ENCODE data around the gene NEDD4.
"Not testable (repeated sequence)": the region's sequence is repeated elsewhere in the genome, so short reads cannot be mapped to it uniquely, and the experiment has no call there.

Gene NEDD4

DNA sequence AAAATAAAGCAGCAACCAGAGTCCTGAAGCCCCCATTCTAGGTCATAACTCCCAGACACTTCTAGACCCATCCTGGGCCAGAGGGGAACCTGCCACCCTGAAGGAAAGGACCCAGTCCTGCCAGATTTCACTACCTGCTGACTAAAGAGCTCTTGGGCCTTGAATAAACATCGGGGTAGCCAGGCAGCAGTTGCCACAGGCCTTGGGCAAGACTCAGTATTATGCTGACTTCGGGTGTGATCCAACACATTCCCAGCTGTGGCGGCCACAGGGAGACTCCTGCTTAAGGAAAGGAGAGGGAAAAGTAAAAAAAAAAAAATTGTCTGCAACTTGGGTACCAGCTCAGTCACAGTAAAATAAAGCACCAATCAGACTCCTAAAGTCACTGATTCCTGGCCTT, 23.8 kb downstream of the NEDD4 start:
- no peak for DNase-seq (ENCODE audit: low read depth)
- TF ChIP-seq, protein P1, sequence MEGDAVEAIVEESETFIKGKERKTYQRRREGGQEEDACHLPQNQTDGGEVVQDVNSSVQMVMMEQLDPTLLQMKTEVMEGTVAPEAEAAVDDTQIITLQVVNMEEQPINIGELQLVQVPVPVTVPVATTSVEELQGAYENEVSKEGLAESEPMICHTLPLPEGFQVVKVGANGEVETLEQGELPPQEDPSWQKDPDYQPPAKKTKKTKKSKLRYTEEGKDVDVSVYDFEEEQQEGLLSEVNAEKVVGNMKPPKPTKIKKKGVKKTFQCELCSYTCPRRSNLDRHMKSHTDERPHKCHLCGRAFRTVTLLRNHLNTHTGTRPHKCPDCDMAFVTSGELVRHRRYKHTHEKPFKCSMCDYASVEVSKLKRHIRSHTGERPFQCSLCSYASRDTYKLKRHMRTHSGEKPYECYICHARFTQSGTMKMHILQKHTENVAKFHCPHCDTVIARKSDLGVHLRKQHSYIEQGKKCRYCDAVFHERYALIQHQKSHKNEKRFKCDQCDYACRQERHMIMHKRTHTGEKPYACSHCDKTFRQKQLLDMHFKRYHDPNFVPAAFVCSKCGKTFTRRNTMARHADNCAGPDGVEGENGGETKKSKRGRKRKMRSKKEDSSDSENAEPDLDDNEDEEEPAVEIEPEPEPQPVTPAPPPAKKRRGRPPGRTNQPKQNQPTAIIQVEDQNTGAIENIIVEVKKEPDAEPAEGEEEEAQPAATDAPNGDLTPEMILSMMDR (conservative IDR thresholded peaks at IDR 0.05; ENCODE audit: low read depth, low read length), result no peak
- H3K4me3 ChIP-seq (ENCODE audit: low read length), result no peak overlapping the region

DNA sequence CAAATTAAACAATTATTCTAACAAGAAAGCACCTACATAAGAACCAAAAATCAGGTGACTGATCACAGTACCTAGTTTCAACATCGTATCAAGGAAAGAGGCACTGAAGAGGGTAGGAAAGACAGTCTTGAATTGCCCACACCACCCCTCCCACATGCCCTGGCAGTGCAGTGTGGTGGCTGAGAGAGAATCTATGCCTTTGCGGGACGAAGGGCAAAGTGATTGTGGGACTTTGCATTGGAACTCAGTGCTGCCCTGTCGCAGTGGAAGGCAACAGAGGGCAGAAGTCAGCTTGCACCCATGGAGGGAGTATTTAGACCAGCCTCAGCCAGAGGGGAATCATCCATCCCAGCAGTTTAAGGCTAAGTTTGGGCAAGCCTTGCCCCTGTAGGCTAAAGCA, 24.5 kb downstream of the NEDD4 start:
- H3K4me3 ChIP-seq (ENCODE audit: low read length), result no peak overlapping the region
- DNase-seq (ENCODE audit: low read depth), result no peak
- TF ChIP-seq, protein P1 (conservative IDR thresholded peaks at IDR 0.05; ENCODE audit: low read depth, low read length), result no peak

DNA sequence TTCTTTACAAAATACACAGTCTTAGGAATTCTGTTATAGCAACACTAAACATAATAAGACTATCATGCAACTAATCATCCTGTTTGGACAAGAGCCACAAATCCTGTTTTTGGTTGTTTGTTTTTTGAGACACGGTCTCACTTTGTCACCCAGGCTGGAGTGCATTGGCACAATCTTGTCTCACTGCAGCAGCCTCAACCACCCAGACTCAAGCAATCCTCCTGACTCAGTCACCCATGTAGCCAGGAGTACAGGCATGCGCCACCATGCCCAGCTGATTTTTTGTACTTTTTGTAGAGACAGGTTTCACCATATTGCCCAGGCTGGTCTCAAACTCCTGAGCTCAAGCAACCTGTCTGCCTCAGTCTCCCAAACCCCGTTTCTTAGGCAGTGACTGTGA, 28.3 kb downstream of the NEDD4 start:
- no peak for DNase-seq (ENCODE audit: low read depth)
- TF ChIP-seq, protein P1 (conservative IDR thresholded peaks at IDR 0.05; ENCODE audit: low read depth, low read length), result no peak
- H3K4me3 ChIP-seq (ENCODE audit: low read length), result no peak overlapping the region

DNA sequence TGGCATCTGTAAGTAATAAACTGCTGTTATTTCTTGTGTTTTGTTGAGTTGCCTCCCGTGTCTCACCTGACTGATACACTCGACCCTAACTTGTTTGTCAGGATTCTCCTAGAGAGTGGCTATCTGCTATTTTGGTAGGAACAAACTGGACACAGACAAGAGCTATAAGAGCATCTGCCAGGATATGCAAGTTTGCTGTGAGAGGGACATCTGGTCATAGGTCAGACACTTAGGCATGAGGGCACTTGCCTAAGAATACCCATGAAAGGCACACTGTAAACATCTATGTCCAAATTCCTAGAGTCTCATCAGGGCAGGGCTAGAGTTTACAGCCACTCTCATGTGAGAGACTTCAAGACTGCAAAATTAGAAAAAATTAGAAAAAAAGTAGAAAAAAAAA, 32.5 kb downstream of the NEDD4 start:
- H3K4me3 ChIP-seq (ENCODE audit: low read length), result no peak overlapping the region
- TF ChIP-seq, protein P1 (conservative IDR thresholded peaks at IDR 0.05; ENCODE audit: low read depth, low read length), result no peak
- no peak for DNase-seq (ENCODE audit: low read depth)

DNA sequence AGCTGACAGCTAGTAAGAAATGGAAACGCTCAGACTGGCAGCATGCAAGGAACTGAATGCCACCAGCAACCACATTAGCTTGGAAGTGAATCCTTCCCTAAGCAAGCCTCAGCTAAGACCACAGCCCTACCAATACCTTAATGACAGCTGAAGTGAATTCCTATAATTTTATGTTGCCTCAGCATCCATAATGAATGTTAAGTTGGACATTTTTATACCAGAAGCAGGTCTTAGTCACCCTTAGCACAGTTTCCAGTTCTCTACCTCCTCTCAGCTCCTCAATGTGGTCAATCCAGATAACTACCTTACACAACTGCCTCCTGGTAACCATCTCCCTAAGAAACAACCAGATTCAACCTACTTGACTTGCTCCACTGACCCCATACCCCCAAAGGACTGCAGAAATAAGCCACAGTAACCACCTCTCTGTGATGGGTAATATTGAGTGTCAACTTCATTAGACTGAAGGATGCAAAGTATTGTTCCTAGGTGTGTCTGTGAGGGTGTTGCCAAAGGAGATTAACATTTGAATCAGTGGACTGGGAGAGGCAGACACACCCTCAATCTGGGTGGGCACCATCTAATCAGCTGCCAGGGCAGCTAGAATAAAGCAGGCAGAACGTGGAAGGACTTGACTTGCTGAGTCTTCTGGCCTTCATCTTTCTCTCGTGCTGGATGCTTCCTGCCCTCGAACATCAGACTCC, 33.5 kb downstream of the NEDD4 start:
- H3K4me3 ChIP-seq (ENCODE audit: low read length), result no peak overlapping the region
- DNase-seq (ENCODE audit: low read depth), result no peak
- TF ChIP-seq, protein P1 (conservative IDR thresholded peaks at IDR 0.05; ENCODE audit: low read depth, low read length), result no peak

DNA sequence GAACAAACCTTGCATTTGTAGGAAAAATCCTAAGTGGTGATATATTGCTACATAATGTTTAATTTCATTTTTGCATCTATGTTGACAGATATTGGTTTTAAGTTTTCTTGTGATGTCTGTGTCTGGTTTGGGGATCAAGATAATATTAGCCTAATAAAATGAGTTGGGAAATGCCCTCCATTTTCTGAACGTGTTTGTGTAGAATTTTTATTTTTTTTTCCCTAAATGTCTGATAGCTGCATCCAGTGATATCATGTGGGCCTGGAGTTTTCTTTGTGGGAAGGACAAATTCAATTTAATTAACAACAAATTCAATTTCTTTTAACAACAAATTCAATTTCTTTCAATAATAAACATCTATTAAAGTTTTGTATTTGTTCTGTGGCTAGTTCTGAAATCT, 35.1 kb downstream of the NEDD4 start:
- H3K4me3 ChIP-seq (ENCODE audit: low read length), result no peak overlapping the region
- TF ChIP-seq, protein P1 (conservative IDR thresholded peaks at IDR 0.05; ENCODE audit: low read depth, low read length), result no peak
- DNase-seq (ENCODE audit: low read depth), result no peak

DNA sequence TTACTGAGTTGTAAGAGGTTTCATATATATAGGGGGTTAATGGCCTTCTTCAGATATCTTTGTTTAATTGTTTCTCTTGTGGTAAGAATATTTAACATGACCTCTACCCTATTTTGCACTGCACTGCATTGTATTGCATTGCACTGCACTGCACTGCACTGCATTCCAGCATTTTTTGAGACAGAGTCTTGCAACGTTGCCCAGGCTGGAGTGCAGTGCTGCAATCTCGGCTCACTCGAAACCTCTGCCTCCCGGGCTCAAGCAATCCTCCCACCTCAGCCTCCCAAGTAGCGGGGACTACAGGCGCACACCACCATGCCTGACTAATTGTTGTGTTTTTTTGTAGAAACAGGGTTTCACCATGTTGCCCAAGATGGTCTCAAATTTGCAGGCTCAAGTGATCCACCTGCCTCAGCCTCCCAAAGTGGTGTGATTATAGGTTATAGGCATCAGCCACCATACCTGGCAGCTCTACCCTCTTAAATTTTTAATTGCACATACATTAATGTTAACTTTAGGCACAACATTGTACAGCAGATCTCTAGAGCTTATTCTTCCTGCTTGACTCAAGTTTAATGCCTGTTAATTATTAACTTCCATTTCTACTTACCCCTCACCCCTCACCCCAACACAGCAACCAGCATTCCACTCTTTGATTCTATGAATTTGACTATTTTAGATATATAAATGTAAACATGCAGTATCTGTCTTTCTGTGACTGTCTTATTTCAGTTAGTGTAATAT, 38.4 kb downstream of the NEDD4 start:
- DNase-seq (ENCODE audit: low read depth), result no peak
- no peak overlapping the region for H3K4me3 ChIP-seq (ENCODE audit: low read length)
- TF ChIP-seq, protein P1 (conservative IDR thresholded peaks at IDR 0.05; ENCODE audit: low read depth, low read length), result no peak

DNA sequence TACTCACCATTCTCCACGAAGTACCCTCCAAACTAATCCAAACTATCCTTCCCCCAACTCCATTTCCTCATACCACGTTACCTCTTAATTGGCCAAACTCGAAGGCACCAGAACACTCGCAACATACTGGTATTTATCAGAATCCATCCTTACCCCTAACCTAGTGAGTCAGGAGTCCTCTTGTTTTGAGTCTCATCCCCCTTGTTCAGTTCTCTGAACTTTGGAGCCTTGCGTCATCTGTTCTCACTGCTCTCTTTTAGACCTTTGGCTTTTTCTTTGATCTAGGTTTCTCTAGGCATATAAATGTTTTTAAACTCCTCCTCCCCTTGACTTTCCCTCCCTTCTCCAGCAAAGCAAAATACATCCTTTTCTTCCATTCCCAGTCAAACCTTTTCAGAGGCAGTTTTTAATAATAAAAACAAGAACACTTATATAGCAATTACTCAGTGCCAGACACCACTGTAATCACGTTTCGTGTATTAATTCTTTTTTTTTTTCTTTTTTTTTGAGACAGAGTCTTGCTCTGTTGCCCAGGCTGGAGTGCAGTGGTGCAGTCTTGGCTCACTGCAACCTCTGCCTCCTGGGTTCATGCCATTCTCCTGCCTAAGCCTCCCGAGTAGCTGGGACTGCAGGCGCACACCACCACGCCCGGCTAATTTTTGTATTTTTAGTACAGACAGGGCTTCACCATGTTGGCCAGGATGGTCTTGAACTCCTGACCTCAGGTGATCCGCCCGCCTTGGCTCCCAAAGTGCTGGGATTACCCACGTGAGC, 40.7 kb downstream of the NEDD4 start:
- not testable (repeated sequence) for H3K4me3 ChIP-seq (ENCODE audit: low read length); DNase-seq (ENCODE audit: low read depth)

DNA sequence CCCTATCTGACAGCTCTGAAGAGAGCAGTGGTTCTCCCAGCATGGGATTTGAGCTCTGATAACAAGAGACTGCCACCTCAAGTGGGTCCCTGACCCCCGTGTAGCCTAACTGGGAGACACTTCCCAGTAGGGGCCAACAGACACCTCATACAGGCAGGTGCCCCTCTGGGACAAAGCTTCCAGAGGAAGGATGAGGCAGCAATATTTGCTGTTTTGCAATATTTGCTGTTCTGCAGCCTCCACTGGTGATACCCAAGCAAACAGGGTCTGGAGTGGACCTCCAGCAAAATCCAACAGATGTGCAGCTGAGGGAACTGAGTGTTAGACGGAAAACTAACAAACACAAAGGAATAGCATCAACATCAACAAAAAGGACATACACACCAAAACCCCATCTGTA, 48.8 kb downstream of the NEDD4 start:
- not testable (repeated sequence) for DNase-seq (ENCODE audit: low read depth); H3K4me3 ChIP-seq (ENCODE audit: low read length)

All from retinal pigment epithelial cell (primary cell).